ENCODE data around the gene PP2D1.
"Not testable (repeated sequence)": the region's sequence is repeated elsewhere in the genome, so short reads cannot be mapped to it uniquely, and the experiment has no call there.

Gene PP2D1

DNA sequence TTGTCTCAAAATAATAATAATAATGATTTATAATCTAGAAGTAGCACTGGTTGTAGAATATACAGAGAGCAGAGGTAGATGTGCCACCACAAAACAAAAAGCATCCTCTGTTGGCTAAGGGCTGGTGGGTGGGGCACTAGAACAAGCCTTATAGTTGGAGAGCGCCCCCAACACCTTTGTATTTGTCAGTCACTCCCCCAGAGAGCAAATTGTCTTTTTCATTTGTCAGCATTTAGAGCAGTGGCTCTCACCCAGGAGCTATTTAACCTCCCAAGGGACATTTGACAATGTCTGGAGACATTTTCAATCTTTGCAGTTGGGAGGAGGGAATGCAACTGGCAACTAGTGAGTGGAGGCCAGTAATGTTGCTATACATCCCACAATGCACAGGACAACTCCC, 34.5 kb upstream of the PP2D1 start:
- H3K36me3 ChIP-seq (replicated peaks in 1 of 2; ENCODE audit: control insufficient read depth in 2 of 2, insufficient read depth in 2 of 2, low read length in 2 of 2): no peaks in the 10 kb centered on the region
- H4K8ac ChIP-seq (ENCODE audit: low read depth, low read length): no peak overlapping the region
- H3K9me3 ChIP-seq (replicated peaks in 1 of 2; ENCODE audit: control insufficient read depth in 2 of 2, insufficient read depth in 1 of 2, low read depth in 1 of 2, low read length in 2 of 2): no peaks in the 10 kb centered on the region
- H3K79me1 ChIP-seq (ENCODE audit: low read depth, low read length): peaks cover 1% of the 10 kb centered on the region
- no peak overlapping the region for H3K27ac ChIP-seq (replicated peaks; ENCODE audit: low read length)
- H3K18ac ChIP-seq (ENCODE audit: low read length): no peak overlapping the region
- no peak overlapping the region for H2BK15ac ChIP-seq (ENCODE audit: low read length)
- no peak overlapping the region for H3K9ac ChIP-seq (ENCODE audit: low read depth, low read length, poor library complexity)
- peaks cover 5 to 7% of the 10 kb centered on the region in 2 donors for H3K4me1 ChIP-seq (ENCODE audit: control insufficient read depth in 2 of 2, insufficient read depth in 1 of 2, low read depth in 1 of 2, low read length in 2 of 2)
- DNase-seq (ENCODE audit: low spot score): no peak
- H3K23ac ChIP-seq (ENCODE audit: low read depth, low read length, poor library complexity): no peak overlapping the region
- no peak overlapping the region for H2BK5ac ChIP-seq (ENCODE audit: low read length)
- no peak overlapping the region for H3K14ac ChIP-seq (ENCODE audit: low read length)
- no CpG with 5 or more reads among the region's 1 CpG for WGBS, 2 donors (ENCODE audit: extremely low coverage in 2 of 2, insufficient read length in 2 of 2, insufficient replicate concordance in 1 of 2)
- no peaks in the 10 kb centered on the region for H3K27me3 ChIP-seq (ENCODE audit: control insufficient read depth in 3 of 3, insufficient read depth in 3 of 3, low read depth in 1 of 3, low read length in 3 of 3)
- no peak overlapping the region for H2BK12ac ChIP-seq (ENCODE audit: low read length)
- no peak overlapping the region for H3K4ac ChIP-seq (ENCODE audit: low read length)
- H4K91ac ChIP-seq (ENCODE audit: low read depth, low read length, poor library complexity): no peak overlapping the region
- H3K4me3 ChIP-seq (ENCODE audit: low read length in 2 of 2): no peak overlapping the region
- H2BK120ac ChIP-seq (ENCODE audit: low read depth, low read length): no peak overlapping the region
- H2AK5ac ChIP-seq (ENCODE audit: low read depth, low read length): no peak overlapping the region
- H3K4me2 ChIP-seq (ENCODE audit: insufficient read depth, low read length, poor library complexity, severe bottlenecking): no peak overlapping the region
- H2AFZ ChIP-seq (ENCODE audit: low read length): no peak overlapping the region

DNA sequence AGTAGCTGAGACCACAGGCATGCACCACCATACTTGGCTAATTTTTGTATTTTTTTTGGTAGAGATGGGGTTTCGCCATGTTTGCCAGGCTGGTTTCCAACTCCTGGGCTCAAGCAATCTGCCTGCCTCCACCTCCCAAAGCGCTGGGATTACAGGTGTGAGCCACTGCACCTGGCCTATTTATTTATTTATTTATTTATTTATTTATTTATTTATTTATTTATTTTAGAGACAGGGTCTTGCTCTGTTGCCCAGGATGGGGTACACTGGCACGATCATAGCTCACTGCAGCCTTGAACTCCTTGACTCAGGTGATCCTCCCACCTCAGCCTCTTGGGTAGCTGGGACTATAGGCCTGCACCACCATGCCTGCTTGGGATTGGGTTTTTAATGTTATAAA, 33.1 kb upstream of the PP2D1 start:
- H3K4me2 ChIP-seq (ENCODE audit: insufficient read depth, low read length, poor library complexity, severe bottlenecking); H3K14ac ChIP-seq (ENCODE audit: low read length); H3K4me1 ChIP-seq (ENCODE audit: control insufficient read depth in 2 of 2, insufficient read depth in 1 of 2, low read depth in 1 of 2, low read length in 2 of 2); H3K79me1 ChIP-seq (ENCODE audit: low read depth, low read length); H3K27me3 ChIP-seq (ENCODE audit: control insufficient read depth in 3 of 3, insufficient read depth in 3 of 3, low read depth in 1 of 3, low read length in 3 of 3); H4K8ac ChIP-seq (ENCODE audit: low read depth, low read length); H3K36me3 ChIP-seq (replicated peaks in 1 of 2; ENCODE audit: control insufficient read depth in 2 of 2, insufficient read depth in 2 of 2, low read length in 2 of 2); H3K4ac ChIP-seq (ENCODE audit: low read length); H2BK5ac ChIP-seq (ENCODE audit: low read length); H3K27ac ChIP-seq (replicated peaks; ENCODE audit: low read length); H3K4me3 ChIP-seq (ENCODE audit: low read length in 2 of 2); H2BK12ac ChIP-seq (ENCODE audit: low read length); H3K18ac ChIP-seq (ENCODE audit: low read length); DNase-seq (ENCODE audit: low spot score); H2BK120ac ChIP-seq (ENCODE audit: low read depth, low read length); H4K91ac ChIP-seq (ENCODE audit: low read depth, low read length, poor library complexity); H2AFZ ChIP-seq (ENCODE audit: low read length); H2AK5ac ChIP-seq (ENCODE audit: low read depth, low read length); H3K23ac ChIP-seq (ENCODE audit: low read depth, low read length, poor library complexity); H3K9ac ChIP-seq (ENCODE audit: low read depth, low read length, poor library complexity); H2BK15ac ChIP-seq (ENCODE audit: low read length); H3K9me3 ChIP-seq (replicated peaks in 1 of 2; ENCODE audit: control insufficient read depth in 2 of 2, insufficient read depth in 1 of 2, low read depth in 1 of 2, low read length in 2 of 2): not testable (repeated sequence)
- no CpG with 5 or more reads among the region's 3 CpGs for WGBS, 2 donors (ENCODE audit: extremely low coverage in 2 of 2, insufficient read length in 2 of 2, insufficient replicate concordance in 1 of 2)

DNA sequence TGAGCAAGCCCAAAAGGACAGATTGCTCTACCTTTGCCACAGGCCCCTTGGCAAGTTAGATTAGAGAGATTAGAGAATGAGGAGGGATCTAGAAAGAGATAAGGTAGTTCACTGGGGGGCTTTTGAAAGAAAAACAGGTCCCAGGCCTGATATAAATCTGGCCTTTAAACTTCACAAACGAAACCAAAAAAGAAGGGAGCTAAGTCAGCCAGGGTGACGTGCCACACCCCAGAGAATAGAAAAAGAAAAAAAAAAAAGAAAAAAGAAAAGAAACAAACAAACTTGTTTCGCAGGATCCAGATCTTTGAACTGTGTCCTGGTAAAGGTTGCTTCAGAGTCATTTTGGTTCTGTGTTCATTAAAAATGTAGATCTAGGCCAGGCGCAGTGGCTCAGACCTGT, 31.8 kb upstream of the PP2D1 start:
- H3K14ac ChIP-seq (ENCODE audit: low read length): no peak overlapping the region
- H3K36me3 ChIP-seq (replicated peaks in 1 of 2; ENCODE audit: control insufficient read depth in 2 of 2, insufficient read depth in 2 of 2, low read length in 2 of 2): no peaks in the 10 kb centered on the region
- no peaks in the 10 kb centered on the region for H3K9me3 ChIP-seq (replicated peaks in 1 of 2; ENCODE audit: control insufficient read depth in 2 of 2, insufficient read depth in 1 of 2, low read depth in 1 of 2, low read length in 2 of 2)
- H3K79me1 ChIP-seq (ENCODE audit: low read depth, low read length): peaks cover 1% of the 10 kb centered on the region
- no peak overlapping the region for H4K91ac ChIP-seq (ENCODE audit: low read depth, low read length, poor library complexity)
- no peak overlapping the region for H2BK15ac ChIP-seq (ENCODE audit: low read length)
- peaks cover 7 to 13% of the 10 kb centered on the region in 2 donors for H3K4me1 ChIP-seq (ENCODE audit: control insufficient read depth in 2 of 2, insufficient read depth in 1 of 2, low read depth in 1 of 2, low read length in 2 of 2)
- H3K4me2 ChIP-seq (ENCODE audit: insufficient read depth, low read length, poor library complexity, severe bottlenecking): no peak overlapping the region
- H2BK5ac ChIP-seq (ENCODE audit: low read length): no peak overlapping the region
- WGBS, 2 donors (ENCODE audit: extremely low coverage in 2 of 2, insufficient read length in 2 of 2, insufficient replicate concordance in 1 of 2): no CpG with 5 or more reads among the region's 4 CpGs
- no peak overlapping the region for H2AFZ ChIP-seq (ENCODE audit: low read length)
- H3K27ac ChIP-seq (replicated peaks; ENCODE audit: low read length): no peak overlapping the region
- no peak overlapping the region for H4K8ac ChIP-seq (ENCODE audit: low read depth, low read length)
- no peak overlapping the region for H3K23ac ChIP-seq (ENCODE audit: low read depth, low read length, poor library complexity)
- DNase-seq (ENCODE audit: low spot score): no peak
- no peak overlapping the region for H3K18ac ChIP-seq (ENCODE audit: low read length)
- no peaks in the 10 kb centered on the region for H3K27me3 ChIP-seq (ENCODE audit: control insufficient read depth in 3 of 3, insufficient read depth in 3 of 3, low read depth in 1 of 3, low read length in 3 of 3)
- no peak overlapping the region for H2BK120ac ChIP-seq (ENCODE audit: low read depth, low read length)
- H2AK5ac ChIP-seq (ENCODE audit: low read depth, low read length): no peak overlapping the region
- H3K4me3 ChIP-seq (ENCODE audit: low read length in 2 of 2): no peak overlapping the region
- no peak overlapping the region for H2BK12ac ChIP-seq (ENCODE audit: low read length)
- no peak overlapping the region for H3K9ac ChIP-seq (ENCODE audit: low read depth, low read length, poor library complexity)
- H3K4ac ChIP-seq (ENCODE audit: low read length): no peak overlapping the region

DNA sequence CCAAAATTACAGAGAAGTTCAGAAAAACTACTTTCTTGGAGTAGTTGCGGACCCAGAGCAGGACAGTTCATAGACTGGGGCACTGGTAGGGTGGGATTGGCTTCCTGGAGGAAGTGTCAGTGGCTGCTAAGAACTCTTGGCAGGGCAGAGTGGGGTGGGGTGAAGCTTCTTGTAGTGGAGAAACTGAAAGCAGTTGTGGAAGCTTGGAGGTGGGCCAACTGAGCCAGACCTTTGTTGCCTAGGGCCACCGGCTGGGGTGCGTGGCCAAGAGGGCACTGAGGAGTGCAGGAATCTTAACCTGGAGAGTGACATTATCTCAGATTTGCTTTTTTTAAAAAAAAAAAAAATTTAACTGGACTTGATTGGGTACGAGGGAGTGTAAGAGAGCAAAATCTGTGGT, 31.3 kb upstream of the PP2D1 start:
- no peak overlapping the region for H4K91ac ChIP-seq (ENCODE audit: low read depth, low read length, poor library complexity)
- no peak overlapping the region for H3K4me3 ChIP-seq (ENCODE audit: low read length in 2 of 2)
- H3K23ac ChIP-seq (ENCODE audit: low read depth, low read length, poor library complexity): peak overlapping the region; percentile 5
- no peak overlapping the region for H3K4me2 ChIP-seq (ENCODE audit: insufficient read depth, low read length, poor library complexity, severe bottlenecking)
- no CpG with 5 or more reads among the region's 4 CpGs for WGBS, 2 donors (ENCODE audit: extremely low coverage in 2 of 2, insufficient read length in 2 of 2, insufficient replicate concordance in 1 of 2)
- no peaks in the 10 kb centered on the region for H3K36me3 ChIP-seq (replicated peaks in 1 of 2; ENCODE audit: control insufficient read depth in 2 of 2, insufficient read depth in 2 of 2, low read length in 2 of 2)
- H2AFZ ChIP-seq (ENCODE audit: low read length): no peak overlapping the region
- no peak overlapping the region for H2BK15ac ChIP-seq (ENCODE audit: low read length)
- DNase-seq (ENCODE audit: low spot score): no peak
- H3K14ac ChIP-seq (ENCODE audit: low read length): no peak overlapping the region
- no peak overlapping the region for H3K9ac ChIP-seq (ENCODE audit: low read depth, low read length, poor library complexity)
- H3K4ac ChIP-seq (ENCODE audit: low read length): no peak overlapping the region
- no peaks in the 10 kb centered on the region for H3K9me3 ChIP-seq (replicated peaks in 1 of 2; ENCODE audit: control insufficient read depth in 2 of 2, insufficient read depth in 1 of 2, low read depth in 1 of 2, low read length in 2 of 2)
- H2BK120ac ChIP-seq (ENCODE audit: low read depth, low read length): no peak overlapping the region
- H3K4me1 ChIP-seq (ENCODE audit: control insufficient read depth in 2 of 2, insufficient read depth in 1 of 2, low read depth in 1 of 2, low read length in 2 of 2): peaks cover 9 to 16% of the 10 kb centered on the region in 2 donors
- H2BK5ac ChIP-seq (ENCODE audit: low read length): no peak overlapping the region
- H2AK5ac ChIP-seq (ENCODE audit: low read depth, low read length): no peak overlapping the region
- no peaks in the 10 kb centered on the region for H3K27me3 ChIP-seq (ENCODE audit: control insufficient read depth in 3 of 3, insufficient read depth in 3 of 3, low read depth in 1 of 3, low read length in 3 of 3)
- H3K79me1 ChIP-seq (ENCODE audit: low read depth, low read length): peaks cover 1% of the 10 kb centered on the region
- H2BK12ac ChIP-seq (ENCODE audit: low read length): no peak overlapping the region
- no peak overlapping the region for H4K8ac ChIP-seq (ENCODE audit: low read depth, low read length)
- H3K18ac ChIP-seq (ENCODE audit: low read length): no peak overlapping the region
- H3K27ac ChIP-seq (replicated peaks; ENCODE audit: low read length): no peak overlapping the region
